SK-N-MC (cell line): ENCODE results near the gene CEP63.

Experiments used
- EZH2 ChIP-seq: fragments of 200-600 bp; sonication (generic); IDR thresholded peaks from one replicate; pipeline ENCODE4 v1.6.1; 2017; ENCODE audit warnings: antibody characterized with exemption
- POLR2AphosphoS5 ChIP-seq: IDR thresholded peaks from 2 replicates; pipeline ENCODE4 v1.6.1; 2012; ENCODE audit warnings: mild to moderate bottlenecking, low read depth, low read length, borderline replicate concordance

DNA sequence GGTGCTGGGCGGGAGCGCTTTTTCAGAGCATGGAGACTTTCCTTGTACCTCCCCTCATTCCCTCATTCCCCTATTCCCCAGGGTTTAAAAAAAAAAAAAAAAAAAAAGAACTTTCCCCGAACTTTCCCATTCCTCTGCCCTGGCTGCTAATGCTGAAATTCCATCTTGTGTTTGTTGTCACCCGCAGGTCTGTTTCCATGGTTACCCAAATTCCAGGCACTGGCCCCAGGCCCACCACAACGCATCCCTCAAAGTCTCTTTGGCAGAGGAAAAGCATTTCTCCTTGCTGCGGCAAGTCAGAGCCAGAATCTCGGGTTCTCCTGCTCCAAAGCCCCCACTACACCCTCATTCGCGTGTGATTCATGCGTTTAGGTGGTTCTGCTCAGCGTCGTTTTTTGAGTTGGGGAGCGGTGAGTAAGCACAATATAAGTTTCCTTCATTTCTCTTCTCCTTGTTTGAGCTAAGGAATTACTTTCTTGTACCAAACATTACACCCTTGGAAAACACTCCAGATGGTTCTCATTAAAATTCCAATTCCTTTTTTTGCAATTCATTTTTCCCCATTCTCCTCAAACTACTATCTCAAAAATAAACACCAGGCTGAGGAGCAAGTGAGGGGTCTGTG, 21.7 kb upstream of the CEP63 start:
- no peak for TF ChIP-seq POLR2AphosphoS5
- TF ChIP-seq EZH2 = no peak
